ENCODE measurements around the gene PARP6.

Gene PARP6

GRCh38 chr15:72198356-72199204 lies 73.8 kb downstream of the PARP6 start:
- no peak for DNase-seq

- DNase-seq: no peak
These were observed 74.6 kb downstream of the PARP6 start, which contains the start of gene GRAMD2A for GRCh38 chr15:72197460-72198355. GRAMD2A (minus strand) TSS chr15:72197787.

- no peak for DNase-seq
These were observed 75.3 kb downstream of the PARP6 start for GRCh38 chr15:72197041-72197459.

- no peak for DNase-seq
These were observed 75.8 kb downstream of the PARP6 start for GRCh38 chr15:72196409-72197040.

- DNase-seq: no peak
These were observed 77.2 kb downstream of the PARP6 start for GRCh38 chr15:72195101-72195511.

- no peak for DNase-seq
These were observed 78.4 kb downstream of the PARP6 start for GRCh38 chr15:72193836-72194396.

- DNase-seq: no peak
These were observed 79.9 kb downstream of the PARP6 start for GRCh38 chr15:72192416-72192815.
